Medulla oblongata (tissue), 1 donor: ENCODE data around the gene MASP1.
A peak's percentile ranks its signal among the peaks of the same experiment; 100 is the strongest.

Experiments
- DNase-seq: peaks from one replicate; pipeline ENCODE4 v3.0.0-alpha.2; 2015; ENCODE audit errors: extremely low spot score

The MASP1 gene, protein sequence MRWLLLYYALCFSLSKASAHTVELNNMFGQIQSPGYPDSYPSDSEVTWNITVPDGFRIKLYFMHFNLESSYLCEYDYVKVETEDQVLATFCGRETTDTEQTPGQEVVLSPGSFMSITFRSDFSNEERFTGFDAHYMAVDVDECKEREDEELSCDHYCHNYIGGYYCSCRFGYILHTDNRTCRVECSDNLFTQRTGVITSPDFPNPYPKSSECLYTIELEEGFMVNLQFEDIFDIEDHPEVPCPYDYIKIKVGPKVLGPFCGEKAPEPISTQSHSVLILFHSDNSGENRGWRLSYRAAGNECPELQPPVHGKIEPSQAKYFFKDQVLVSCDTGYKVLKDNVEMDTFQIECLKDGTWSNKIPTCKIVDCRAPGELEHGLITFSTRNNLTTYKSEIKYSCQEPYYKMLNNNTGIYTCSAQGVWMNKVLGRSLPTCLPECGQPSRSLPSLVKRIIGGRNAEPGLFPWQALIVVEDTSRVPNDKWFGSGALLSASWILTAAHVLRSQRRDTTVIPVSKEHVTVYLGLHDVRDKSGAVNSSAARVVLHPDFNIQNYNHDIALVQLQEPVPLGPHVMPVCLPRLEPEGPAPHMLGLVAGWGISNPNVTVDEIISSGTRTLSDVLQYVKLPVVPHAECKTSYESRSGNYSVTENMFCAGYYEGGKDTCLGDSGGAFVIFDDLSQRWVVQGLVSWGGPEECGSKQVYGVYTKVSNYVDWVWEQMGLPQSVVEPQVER

GRCh38 chr3:187291512-187292132 lies at the start of gene MASP1:
TSS of gene MASP1 (minus strand) at chr3:187291737. CDS start at chr3:187291632, 105 bp downstream.
- peak; percentile 35 for DNase-seq

- no peak for DNase-seq
Observed at GRCh38 chr3:187340578-187340977, 49.0 kb upstream of the MASP1 start.

DNA sequence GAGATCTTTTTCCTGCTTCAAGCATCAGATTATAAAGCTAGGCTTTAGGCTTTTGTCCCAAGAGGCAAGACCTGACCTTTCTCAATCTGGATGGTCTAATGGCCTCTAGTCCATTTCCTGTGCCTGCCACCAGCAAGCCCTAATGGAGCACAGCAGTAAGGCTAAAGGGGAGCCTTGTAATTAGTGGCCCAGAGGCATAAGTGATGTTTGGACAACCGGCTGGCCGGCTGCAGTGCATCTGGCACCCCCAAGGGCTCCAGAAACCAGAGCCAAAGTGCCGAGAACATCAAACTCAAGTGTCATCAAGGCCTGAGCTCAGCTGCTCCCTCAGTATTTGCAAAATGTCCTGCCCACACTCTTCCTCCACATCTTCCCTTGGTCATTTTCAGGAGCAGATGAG lies 44.8 kb upstream of the MASP1 start:
- no peak for DNase-seq

DNA sequence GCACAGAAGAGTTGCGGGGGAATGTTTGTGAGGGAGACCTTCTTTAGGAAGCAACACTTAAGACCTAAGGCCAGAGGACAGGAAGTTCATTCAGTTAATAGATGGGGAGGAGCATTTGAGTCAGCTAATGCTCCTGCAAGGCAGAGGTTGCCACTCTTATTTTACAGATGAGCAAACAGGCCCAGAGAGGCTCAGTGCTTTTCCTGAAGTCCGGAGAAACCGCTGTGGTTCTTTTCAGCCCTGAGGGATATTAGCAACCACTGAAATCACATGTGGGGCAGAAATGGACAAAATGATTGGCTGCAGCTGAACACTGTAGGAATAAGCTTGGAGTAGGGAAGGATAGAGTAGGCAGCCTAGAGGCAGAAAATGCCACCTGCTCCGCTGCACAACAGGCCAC lies 43.4 kb upstream of the MASP1 start:
- no peak for DNase-seq

- no peak for DNase-seq
Observed at GRCh38 chr3:187328691-187329090, 37.2 kb upstream of the MASP1 start.

DNA sequence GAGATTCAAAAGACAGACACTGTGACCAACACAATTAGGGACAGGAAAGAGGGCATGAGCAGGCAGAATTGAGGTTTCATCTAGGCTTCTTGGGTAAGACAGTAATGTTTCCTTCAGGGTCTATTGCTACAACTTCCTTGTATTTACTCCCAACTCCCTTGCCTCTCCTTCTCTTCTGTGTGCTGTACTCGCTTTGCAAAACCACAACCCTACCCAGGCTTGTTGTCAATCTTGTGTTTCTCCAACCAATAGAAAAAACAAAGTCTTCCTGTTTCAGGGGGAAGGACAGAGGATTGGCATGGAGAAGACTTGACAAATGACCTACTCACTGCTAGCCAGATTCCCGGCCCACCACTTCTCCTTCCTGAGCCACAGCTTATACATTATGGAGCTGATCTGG lies 36.3 kb upstream of the MASP1 start:
- no peak for DNase-seq

DNA sequence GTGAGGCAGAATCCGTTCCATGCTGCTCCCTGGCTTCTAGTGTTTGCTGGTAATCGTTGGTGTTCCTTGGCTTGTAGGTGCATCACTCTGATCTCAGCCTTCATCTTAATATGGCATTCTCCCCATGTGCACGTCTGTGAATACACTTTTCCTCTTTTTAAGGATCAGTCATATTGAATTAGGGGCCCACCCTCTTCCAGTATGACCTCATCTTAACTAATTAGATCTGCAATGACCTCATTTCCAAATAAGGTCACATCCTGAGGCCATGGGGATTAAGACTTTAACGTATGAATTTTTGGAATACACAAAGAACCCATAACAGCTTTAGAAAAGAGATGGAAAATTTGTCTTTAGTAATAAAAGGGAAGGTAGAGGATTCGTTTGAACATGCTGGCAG lies 34.1 kb upstream of the MASP1 start:
- no peak for DNase-seq

GRCh38 chr3:187323091-187323490 lies 31.6 kb upstream of the MASP1 start:
- DNase-seq, result no peak

GRCh38 chr3:187322291-187322690 lies 30.8 kb upstream of the MASP1 start:
- no peak for DNase-seq

- no peak for DNase-seq
Observed at GRCh38 chr3:187321766-187322165, 30.2 kb upstream of the MASP1 start.

- DNase-seq, result peak; percentile 92
Observed at GRCh38 chr3:187319699-187320302, 28.3 kb upstream of the MASP1 start.

GRCh38 chr3:187318819-187319616 lies 27.5 kb upstream of the MASP1 start:
- DNase-seq, result peak; percentile 77

DNA sequence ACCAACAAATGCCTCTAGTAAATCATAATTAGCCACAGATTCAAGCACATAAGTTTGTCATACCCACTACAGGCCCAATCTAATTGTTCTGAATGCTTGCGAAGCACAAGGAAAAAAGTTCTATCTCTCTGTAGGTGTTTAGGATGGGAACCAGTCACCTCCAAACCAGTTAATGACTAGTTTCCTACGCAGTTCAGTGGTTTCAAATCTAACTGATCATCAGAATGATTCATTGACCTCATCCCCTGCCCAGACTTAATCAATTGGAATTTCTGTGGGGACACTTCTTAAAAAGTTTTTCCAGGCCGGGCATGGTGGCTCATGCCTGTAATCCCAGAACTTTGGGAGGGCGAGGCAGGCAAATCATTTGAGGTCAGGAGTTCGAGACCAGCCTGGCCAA lies 24.3 kb upstream of the MASP1 start:
- DNase-seq, result no peak

DNA sequence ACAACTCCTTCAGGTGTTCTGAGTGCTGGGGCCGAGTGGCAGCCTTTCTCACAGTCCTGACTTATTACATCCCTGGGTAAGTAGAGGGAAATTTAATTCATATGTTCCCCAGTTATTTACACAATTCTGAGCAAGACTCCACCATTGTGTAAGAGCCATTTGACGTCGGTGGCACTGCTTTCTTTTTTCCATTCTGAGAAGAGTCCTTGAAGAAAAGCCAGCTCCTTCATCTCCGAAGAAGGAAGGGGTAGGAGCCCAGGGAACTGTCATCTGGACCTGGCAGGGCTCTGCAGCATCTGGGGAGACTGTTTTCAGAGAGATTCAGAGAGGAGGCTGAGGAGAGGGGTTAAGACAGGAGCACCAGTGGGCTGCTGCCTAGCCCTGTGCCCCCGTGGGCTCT lies 22.6 kb upstream of the MASP1 start:
- no peak for DNase-seq

- no peak for DNase-seq
Observed at GRCh38 chr3:187310954-187311470, 19.5 kb upstream of the MASP1 start.

- no peak for DNase-seq
Observed at GRCh38 chr3:187310226-187310625, 18.7 kb upstream of the MASP1 start.

- DNase-seq, result no peak
Observed at GRCh38 chr3:187305881-187306280, 14.3 kb upstream of the MASP1 start.

DNA sequence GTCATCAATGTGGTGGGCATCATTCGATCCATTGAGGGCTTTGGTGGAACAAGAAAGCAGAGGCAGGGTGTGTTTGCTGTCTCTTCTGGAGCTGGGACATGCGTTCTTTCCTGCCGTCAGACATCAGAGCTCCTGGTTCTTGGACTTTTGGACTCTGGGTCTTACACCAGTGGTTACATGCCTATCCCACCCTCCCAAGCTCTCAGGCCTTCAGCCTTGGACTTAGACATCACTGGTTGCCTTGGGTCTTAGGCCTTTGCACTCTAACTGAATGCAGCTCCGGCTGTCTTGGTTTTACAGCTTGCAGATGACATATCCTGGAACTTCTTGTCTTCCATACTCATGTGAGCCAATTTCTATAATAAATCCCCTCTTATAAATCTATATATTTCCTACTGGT lies 8.1 kb upstream of the MASP1 start:
- no peak for DNase-seq

DNA sequence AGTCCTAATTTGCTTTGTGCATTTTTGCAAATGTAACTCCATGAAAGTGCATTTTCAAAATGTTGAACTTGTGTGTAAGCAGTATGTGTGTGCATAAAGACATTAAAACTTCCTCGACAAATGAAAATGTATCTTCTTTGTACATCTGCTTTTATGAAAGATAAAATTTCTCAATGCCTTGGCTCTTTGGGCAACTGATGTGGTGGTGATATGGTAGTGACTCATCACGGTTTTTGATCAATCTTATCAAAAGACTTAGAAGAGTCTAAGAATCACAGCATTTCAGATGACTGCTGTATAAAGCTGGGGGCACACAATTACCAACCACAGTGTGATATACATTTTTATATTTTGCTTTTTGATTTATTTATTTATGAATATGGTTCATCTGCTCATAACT lies 5.4 kb upstream of the MASP1 start:
- DNase-seq, result no peak

DNA sequence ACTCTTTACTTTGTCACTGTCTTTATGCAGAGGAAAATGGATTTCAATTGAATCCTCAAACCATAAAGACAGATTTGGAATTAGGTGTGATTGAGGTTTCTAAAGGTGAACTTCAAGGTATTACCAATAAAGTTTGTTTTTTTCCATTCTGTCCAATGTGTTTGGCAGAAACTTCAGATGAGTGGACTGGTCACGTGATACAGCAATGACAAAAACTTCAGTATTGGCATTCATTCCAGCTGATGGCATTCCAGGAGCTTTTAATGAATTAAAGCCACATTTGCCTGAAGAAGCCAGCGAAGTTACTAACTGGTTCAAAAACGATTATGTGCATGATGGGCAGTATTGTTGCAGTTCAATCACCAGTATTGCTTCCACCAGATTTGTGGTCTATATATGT lies 4.5 kb upstream of the MASP1 start:
- peak; percentile 14 for DNase-seq

- DNase-seq, result peak; percentile 35
Observed at GRCh38 chr3:187295316-187296034, 3.9 kb upstream of the MASP1 start.
